ACC112 (cell line): ENCODE measurements around the gene MRPS18A.
A peak's percentile ranks its signal among the peaks of the same experiment; 100 is the strongest.
"Not testable (repeated sequence)": the region's sequence is repeated elsewhere in the genome, so short reads cannot be mapped to it uniquely, and the experiment has no call there.

ENCODE experiments used
- H2AFZ ChIP-seq: fragments of 200-600 bp; sonication (generic); one replicate; pipeline ENCODE4 v1.6.0; 2017; ENCODE audit warnings: antibody characterized with exemption, low read length; ENCODE audit not compliant: unreplicated experiment
- H3K27ac ChIP-seq: fragments of 200-600 bp; sonication (generic); 2 replicates; pipeline ENCODE4 v1.5.1; 2014; ENCODE audit warnings: low read depth, mild to moderate bottlenecking, antibody characterized with exemption, low read length, moderate library complexity
- H3K27me3 ChIP-seq: fragments of 200-600 bp; sonication (generic); 2 replicates; pipeline ENCODE4 v1.6.1; 2014; ENCODE audit warnings: mild to moderate bottlenecking, antibody characterized with exemption, low read length, moderate library complexity, mixed read lengths; ENCODE audit not compliant: insufficient read depth
- H3K36me3 ChIP-seq: fragments of 200-600 bp; sonication (generic); 2 replicates; pipeline ENCODE4 v1.6.1; 2016; ENCODE audit warnings: mild to moderate bottlenecking, antibody characterized with exemption, low read length, moderate library complexity, mixed read lengths; ENCODE audit not compliant: insufficient read depth
- H3K4me1 ChIP-seq: fragments of 200-600 bp; sonication (generic); one replicate; pipeline ENCODE4 v1.6.1; 2016; ENCODE audit warnings: low read length, mixed read lengths; ENCODE audit not compliant: insufficient read depth, unreplicated experiment, control insufficient read depth
- H3K4me3 ChIP-seq: fragments of 200-600 bp; sonication (generic); 2 replicates; pipeline ENCODE4 v1.5.1; 2014; ENCODE audit warnings: mild to moderate bottlenecking, low read depth, low read length
- H3K79me2 ChIP-seq: fragments of 200-600 bp; sonication (generic); one replicate; pipeline ENCODE4 v1.6.0; 2016; ENCODE audit warnings: low read length; ENCODE audit not compliant: control insufficient read depth, unreplicated experiment, insufficient read depth

Gene MRPS18A

DNA sequence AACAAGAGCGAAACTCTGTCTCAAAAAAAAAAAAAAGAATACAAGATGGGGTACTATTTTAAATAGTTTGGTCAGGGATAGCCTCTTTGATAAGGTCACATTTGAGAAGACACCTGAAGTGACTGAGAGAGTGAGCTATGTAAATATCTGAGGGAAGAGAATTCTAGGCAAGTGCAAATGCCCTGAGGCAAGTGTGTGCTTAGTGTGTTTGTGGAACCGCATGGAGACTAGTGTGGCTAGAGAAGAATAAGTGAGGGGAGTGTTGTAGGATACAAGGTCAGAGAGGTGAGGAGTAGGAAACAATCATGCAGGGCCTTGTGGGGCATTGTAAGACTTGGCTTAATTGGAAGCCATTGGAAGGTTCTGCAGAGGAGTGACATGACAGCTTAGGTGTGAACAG, 39.3 kb downstream of the MRPS18A start:
- no peak overlapping the region for H3K27ac ChIP-seq
- H3K79me2 ChIP-seq, result no peaks in the 10 kb centered on the region
- H3K4me3 ChIP-seq, result no peak overlapping the region
- H3K36me3 ChIP-seq, result no peaks in the 10 kb centered on the region
- no peak overlapping the region for H2AFZ ChIP-seq
- H3K4me1 ChIP-seq, result no peaks in the 10 kb centered on the region
- H3K27me3 ChIP-seq, result no peaks in the 10 kb centered on the region

DNA sequence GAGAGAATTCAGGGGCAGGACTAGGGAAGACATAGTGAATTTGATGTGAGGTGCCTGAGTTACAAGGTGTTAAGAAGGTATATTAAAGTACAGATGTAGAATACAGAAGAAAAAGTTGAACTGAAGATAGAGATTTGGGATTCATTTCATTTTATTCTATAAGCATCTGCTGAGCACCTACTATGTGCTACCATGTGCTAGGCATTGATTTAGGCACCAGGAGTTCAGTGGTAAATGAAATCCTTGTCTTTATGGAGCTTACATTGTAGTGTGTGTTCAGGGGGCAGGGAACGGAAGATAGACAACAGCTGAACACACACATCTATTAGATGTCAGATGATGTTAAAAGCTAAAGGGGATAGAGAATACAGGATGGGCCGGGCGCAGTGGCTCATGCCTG, 40.0 kb downstream of the MRPS18A start:
- Histone ChIP-seq H3K36me3 (no peaks in the 10 kb centered on the region), H3K27ac (no peak overlapping the region), H3K79me2 (no peaks in the 10 kb centered on the region), H3K4me1 (no peaks in the 10 kb centered on the region), H3K4me3 (no peak overlapping the region), H3K27me3 (no peaks in the 10 kb centered on the region), H2AFZ (no peak overlapping the region)

DNA sequence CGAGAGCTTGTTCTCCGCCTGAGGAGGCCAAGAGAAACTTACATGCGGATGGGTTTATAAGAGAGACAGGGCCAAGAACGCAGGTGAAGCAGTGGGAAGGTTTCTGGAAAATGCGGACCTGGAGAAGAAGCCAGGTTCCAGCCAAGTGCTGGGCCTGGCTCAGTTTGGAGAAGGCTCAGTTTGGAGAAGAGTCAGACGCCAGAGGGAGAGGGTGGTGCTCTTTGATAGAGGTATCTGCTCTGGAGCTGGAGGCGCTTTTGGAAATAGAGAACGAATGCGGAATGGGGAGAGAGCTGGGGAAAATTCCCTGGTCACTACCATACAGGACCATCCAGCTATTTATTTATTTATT, 42.0 kb downstream of the MRPS18A start:
- no peak overlapping the region for H3K27ac ChIP-seq
- H3K36me3 ChIP-seq, result peaks cover 6% of the 10 kb centered on the region
- H3K4me3 ChIP-seq, result peak overlapping the region; percentile 76
- H3K27me3 ChIP-seq, result no peaks in the 10 kb centered on the region
- peaks cover 3% of the 10 kb centered on the region for H3K79me2 ChIP-seq
- no peaks in the 10 kb centered on the region for H3K4me1 ChIP-seq
- H2AFZ ChIP-seq, result peak overlapping the region; percentile 99

DNA sequence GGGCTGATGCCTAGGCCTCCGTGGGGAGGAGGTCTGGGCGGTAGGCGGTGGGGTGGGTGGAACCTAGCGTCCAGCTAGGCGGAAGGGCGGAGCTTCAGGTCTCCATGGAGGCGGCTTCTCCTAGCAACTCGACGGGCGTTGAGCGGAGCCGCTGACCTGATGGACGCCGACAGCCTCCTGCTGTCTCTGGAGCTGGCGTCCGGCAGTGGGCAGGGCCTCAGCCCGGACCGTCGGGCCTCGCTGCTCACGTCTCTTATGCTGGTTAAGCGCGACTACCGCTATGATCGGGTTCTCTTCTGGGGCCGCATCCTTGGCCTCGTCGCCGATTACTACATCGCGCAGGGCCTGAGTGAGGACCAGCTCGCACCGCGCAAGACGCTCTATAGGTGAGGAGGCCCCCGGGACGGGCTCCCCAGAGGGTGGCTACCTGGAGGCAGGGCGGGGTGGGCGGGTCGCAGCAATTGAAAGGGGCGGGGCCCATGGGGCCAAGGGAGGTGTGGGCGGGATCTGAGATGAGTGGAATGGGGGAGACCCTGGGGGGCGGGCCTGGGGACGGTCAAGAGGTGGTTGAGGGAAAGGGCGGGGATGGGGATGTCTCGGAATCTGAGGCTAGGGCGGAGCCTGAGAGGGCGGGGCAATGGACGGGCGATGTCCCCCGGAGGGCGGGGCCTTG, 42.5 kb downstream of the MRPS18A start, which contains the start of gene RSPH9:
Gene RSPH9 (plus strand): TSS at position 97 of the 673 bp plus-strand sequence. CDS start 63 bp downstream, at position 160.
- H3K4me1 ChIP-seq, result no peaks in the 10 kb centered on the region
- no peak within 1 kb of the TSS for H3K27ac ChIP-seq
- H2AFZ ChIP-seq, result peak within 1 kb of the TSS; percentile 99
- H3K27me3 ChIP-seq, result no peaks in the 10 kb centered on the region
- peaks cover 11% of the 10 kb centered on the region for H3K36me3 ChIP-seq
- H3K79me2 ChIP-seq, result peaks cover 8% of the 10 kb centered on the region
- peak within 1 kb of the TSS; percentile 76 for H3K4me3 ChIP-seq

DNA sequence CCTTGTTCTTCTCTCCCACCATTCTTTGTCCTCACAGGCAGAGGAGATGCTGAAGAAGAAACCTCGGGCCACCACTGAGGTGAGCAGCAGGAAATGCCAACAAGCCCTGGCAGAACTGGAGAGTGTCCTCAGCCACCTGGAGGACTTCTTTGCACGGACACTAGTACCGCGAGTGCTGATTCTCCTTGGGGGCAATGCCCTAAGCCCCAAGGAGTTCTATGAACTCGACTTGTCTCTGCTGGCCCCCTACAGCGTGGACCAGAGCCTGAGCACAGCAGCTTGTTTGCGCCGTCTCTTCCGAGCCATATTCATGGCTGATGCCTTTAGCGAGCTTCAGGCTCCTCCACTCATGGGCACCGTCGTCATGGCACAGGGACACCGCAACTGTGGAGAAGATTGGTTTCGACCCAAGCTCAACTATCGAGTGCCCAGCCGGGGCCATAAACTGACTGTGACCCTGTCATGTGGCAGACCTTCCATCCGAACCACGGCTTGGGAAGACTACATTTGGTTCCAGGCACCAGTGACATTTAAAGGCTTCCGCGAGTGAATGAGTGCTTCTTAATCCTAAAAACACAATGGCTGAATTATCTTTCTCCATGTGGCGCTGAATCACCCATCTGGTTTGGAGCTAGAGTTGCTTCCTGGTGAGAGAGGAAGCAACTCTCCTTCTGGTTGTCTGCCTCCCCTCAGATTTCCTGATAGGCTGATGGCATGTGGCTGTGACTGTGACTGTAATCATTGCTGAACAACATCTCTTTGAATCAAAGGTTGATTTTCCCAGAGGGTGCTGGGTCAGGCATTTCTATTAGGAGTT, 47.4 kb downstream of the MRPS18A start:
- Histone ChIP-seq H3K27me3 (no peaks in the 10 kb centered on the region), H3K27ac (no peak overlapping the region), H3K4me1 (peaks cover 13% of the 10 kb centered on the region), H3K79me2 (peaks cover 35% of the 10 kb centered on the region), H3K36me3 (peaks cover 15% of the 10 kb centered on the region), H3K4me3 (no peak overlapping the region), H2AFZ (no peak overlapping the region)

DNA sequence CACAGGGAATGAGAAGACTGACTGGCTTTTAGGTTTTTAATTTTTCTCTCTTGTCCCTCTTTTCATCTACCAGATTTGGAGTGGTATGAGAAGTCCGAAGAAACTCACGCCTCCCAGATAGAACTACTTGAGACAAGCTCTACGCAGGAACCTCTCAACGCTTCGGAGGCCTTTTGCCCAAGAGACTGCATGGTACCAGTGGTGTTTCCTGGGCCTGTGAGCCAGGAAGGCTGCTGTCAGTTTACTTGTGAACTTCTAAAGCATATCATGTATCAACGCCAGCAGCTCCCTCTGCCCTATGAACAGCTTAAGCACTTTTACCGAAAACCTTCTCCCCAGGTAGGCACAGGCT, 51.3 kb downstream of the MRPS18A start:
- Histone ChIP-seq H3K79me2 (peaks cover 33% of the 10 kb centered on the region), H3K36me3 (peaks cover 12% of the 10 kb centered on the region), H3K4me3 (peak overlapping the region; percentile 94), H3K27ac (no peak overlapping the region), H3K4me1 (peaks cover 13% of the 10 kb centered on the region), H2AFZ (peak overlapping the region; percentile 77), H3K27me3 (no peaks in the 10 kb centered on the region)

DNA sequence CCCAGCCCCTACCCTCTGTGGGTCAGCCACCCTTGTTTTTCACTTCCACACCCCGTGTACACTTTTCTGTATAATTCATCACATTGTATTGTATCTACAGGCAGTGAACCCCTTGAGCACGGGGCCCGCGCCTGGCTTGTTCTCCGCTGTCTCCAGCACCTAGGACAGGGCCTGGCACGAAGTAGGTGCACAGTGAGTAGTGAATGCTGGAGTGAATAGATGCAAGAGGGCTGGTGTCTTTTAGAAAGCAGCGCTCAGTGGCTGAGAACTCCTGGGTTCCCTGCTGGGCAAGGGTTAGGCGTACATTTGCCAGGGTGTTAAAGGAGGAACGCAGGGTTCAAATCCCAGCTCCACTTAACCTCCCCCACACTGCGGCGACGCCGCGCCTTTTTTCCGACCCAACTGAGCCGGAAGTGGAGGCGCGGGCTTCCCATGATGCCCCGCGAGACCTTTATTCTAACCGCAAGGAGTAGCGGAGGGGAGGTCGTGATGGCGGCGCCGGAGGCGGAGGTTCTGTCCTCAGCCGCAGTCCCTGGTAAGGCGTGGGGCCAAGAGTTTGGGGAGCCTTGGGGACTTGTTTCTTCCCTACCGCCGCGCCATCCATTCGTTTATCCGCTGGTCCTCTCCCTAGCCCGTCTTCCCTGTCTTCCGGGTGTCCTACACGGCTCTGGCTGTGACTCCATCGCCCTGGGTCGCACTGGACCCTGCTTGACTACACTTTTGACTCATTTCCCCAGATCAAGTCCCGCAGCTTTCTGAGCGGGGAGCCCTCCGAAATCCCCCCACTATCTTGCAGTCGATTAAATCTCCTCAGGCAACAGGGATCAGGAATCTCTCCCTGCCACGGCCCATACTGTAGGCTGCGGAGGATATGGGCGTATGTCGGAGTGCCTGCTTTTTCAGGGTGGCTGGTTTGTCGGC, 51.9 kb downstream of the MRPS18A start, which contains the start of gene MAD2L1BP:
Gene MAD2L1BP (plus strand): TSS at position 454 of the 921 bp plus-strand sequence. CDS start 36 bp downstream, at position 490.
- H3K27me3 ChIP-seq, result no peaks in the 10 kb centered on the region
- H3K79me2 ChIP-seq, result peaks cover 33% of the 10 kb centered on the region
- no peak within 1 kb of the TSS for H3K27ac ChIP-seq
- H3K4me1 ChIP-seq, result peaks cover 18% of the 10 kb centered on the region
- H3K36me3 ChIP-seq, result peaks cover 10% of the 10 kb centered on the region; the same call in 1 of the 2 replicates
- peak within 1 kb of the TSS; percentile 77 for H2AFZ ChIP-seq
- H3K4me3 ChIP-seq, result peak within 1 kb of the TSS; percentile 94

DNA sequence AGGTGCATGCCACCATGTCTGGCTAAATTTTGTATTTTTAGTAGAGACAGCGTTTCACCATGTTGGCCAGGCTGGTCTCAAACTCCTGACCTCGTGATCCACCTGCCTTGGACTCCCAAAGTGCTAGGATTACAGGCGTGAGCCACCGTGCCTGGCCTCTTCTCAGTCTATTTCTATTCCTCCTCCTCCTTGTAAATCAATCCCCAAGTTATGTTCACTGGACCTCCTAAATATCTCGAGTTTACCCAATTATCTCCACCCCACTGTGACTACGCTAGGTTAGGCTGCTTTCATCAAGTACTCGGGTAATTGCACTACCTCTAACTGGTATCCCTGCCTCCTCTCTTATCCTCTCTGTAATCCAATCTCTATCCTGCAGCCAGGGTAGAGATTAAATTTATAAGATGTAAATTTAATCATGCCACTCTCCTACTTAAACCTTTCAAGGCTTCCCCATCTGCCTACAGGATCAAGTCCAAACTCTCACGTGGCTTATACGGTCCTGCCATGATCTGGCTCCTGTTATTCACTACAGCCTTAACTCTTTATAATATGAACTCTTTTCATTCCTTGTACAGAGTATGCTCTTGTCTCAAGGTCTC, 52.8 kb downstream of the MRPS18A start:
- peak overlapping the region; percentile 77 for H2AFZ ChIP-seq
- H3K36me3 ChIP-seq, result 0 out of 2 replicates have a peak, but pooled peaks cover 1% of the 10 kb centered on the region
- peak overlapping the region; percentile 94; the same call in 1 of the 2 replicates for H3K4me3 ChIP-seq
- H3K27ac ChIP-seq, result no peak overlapping the region
- H3K27me3 ChIP-seq, result no peaks in the 10 kb centered on the region
- peaks cover 23% of the 10 kb centered on the region for H3K4me1 ChIP-seq
- peaks cover 26% of the 10 kb centered on the region for H3K79me2 ChIP-seq

DNA sequence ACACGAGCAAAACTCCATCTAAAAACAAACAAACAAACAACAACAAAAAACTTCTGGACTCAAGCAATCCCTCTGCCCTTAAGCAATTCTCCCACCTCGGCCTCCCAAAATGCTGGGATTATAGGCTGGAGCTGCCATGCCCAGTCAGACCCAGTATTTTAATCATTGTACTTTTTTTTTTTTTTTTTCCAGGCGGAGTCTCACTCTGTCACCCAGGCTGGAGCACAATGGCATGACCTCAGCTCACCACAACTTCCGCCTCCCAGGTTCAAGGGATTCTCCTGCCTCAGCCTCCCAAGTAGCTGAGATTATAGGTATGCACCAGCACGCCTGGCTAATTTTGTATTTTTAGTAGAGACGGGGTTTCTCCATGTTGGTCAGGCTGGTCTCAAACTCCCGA, 54.6 kb downstream of the MRPS18A start:
- not testable (repeated sequence) for H3K36me3 ChIP-seq, H2AFZ ChIP-seq, H3K27me3 ChIP-seq, H3K4me3 ChIP-seq, H3K27ac ChIP-seq
- peaks cover 26% of the 10 kb centered on the region for H3K79me2 ChIP-seq
- H3K4me1 ChIP-seq, result peaks cover 21% of the 10 kb centered on the region
